Loucy (cell line): ENCODE results near the gene IL23A.

Experiments
- EZH2phosphoT487 ChIP-seq: fragments of 200-600 bp; IDR thresholded peaks from 2 replicates; pipeline ENCODE4 v1.6.1; 2018; ENCODE audit warnings: antibody characterized with exemption, mild to moderate bottlenecking, moderate library complexity, borderline replicate concordance
- TF ChIP-seq, protein P1 (sequence below): fragments of 200-600 bp; sonication (generic); conservative IDR thresholded peaks from 2 replicates; pipeline ENCODE4 v1.5.1; 2014; ENCODE audit warnings: mild to moderate bottlenecking, antibody characterized with exemption, low read length

DNA sequence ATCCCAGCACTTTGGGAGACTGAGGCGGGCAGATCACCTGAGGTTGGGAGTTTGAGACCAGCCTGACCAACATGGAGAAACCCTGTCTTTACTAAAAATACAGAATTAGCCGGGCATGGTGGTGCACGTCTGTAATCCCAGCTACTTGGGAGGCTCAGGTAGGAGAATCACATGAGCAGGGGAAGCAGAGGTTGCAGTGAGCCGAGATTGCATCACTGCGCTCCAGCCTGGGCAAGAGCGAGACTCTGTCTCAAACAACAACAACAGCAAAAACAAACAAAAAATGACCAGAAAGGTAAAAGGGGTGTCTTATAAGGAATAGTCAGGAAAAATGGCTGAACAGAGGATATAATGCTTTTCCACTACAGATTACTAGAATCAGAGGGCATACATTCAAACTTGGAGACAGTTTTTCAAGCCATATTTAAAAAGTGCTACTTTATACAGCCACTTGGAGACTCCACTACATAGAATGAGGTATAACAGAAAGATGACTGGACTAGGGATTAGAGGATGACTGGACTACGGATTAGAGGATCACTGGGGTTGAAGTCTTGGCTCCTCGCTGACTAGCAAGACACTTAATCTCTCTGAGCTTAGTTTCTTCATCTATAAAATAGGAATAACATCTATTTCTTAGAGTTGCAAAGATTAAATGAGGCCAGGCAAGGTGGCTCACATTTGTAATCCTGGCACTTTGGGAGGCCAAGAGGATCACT lies 33.7 kb upstream of the IL23A start:
- TF ChIP-seq, protein P1, sequence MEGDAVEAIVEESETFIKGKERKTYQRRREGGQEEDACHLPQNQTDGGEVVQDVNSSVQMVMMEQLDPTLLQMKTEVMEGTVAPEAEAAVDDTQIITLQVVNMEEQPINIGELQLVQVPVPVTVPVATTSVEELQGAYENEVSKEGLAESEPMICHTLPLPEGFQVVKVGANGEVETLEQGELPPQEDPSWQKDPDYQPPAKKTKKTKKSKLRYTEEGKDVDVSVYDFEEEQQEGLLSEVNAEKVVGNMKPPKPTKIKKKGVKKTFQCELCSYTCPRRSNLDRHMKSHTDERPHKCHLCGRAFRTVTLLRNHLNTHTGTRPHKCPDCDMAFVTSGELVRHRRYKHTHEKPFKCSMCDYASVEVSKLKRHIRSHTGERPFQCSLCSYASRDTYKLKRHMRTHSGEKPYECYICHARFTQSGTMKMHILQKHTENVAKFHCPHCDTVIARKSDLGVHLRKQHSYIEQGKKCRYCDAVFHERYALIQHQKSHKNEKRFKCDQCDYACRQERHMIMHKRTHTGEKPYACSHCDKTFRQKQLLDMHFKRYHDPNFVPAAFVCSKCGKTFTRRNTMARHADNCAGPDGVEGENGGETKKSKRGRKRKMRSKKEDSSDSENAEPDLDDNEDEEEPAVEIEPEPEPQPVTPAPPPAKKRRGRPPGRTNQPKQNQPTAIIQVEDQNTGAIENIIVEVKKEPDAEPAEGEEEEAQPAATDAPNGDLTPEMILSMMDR, result no peak
- no peak for TF ChIP-seq EZH2phosphoT487
